ENCODE results near the gene PARVG. TPM values are rescaled to one million over a fixed set of nuclear protein-coding genes. Genes with fewer than 3 reads are reported as not detected.

Gene PARVG
- total RNA-seq, 3 donors from 2014 or later, result 10.2 to 39.2 (median 26.2) TPM

DNA sequence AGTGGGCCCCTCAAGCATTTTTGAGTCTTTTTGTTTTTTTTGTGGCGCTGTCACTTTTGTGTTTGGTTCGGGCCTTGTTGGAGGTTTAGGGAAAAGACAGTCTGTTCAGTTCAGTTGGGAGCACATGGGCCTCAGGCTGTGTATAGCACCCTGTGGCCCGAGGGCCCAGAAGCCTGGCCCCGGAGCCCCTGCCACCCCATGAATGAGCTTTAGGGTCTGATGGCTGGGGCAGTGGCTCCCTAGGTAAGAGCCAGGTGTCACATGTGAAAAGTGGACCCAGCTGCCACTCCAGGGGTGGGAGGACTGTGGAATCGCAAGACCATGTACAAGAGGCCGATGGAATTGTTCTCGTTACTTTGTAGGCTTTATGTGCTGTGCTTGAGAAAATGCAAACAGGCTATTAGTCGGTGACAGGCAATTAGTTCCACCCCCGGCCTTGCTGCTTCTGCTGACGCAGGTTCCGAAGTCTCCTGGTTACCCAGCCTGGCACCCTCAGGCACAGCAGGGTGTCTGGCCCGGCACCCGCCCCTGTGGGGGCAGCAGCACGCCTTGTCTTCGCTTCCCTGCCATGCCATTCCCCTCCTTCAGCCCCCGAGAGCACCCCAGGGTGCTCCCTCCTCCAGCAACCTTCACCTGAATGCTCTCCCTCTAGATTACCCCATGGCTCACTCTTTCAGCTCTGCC, 38.2 kb upstream of the PARVG start:
- DNase-seq (ENCODE audit: low spot score in 2 of 2), result no peak
- TF ChIP-seq POLR2AphosphoS5 (IDR thresholded peaks at IDR 0.05), result no peak
- TF ChIP-seq, protein P1, sequence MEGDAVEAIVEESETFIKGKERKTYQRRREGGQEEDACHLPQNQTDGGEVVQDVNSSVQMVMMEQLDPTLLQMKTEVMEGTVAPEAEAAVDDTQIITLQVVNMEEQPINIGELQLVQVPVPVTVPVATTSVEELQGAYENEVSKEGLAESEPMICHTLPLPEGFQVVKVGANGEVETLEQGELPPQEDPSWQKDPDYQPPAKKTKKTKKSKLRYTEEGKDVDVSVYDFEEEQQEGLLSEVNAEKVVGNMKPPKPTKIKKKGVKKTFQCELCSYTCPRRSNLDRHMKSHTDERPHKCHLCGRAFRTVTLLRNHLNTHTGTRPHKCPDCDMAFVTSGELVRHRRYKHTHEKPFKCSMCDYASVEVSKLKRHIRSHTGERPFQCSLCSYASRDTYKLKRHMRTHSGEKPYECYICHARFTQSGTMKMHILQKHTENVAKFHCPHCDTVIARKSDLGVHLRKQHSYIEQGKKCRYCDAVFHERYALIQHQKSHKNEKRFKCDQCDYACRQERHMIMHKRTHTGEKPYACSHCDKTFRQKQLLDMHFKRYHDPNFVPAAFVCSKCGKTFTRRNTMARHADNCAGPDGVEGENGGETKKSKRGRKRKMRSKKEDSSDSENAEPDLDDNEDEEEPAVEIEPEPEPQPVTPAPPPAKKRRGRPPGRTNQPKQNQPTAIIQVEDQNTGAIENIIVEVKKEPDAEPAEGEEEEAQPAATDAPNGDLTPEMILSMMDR (IDR thresholded peaks at IDR 0.05), result no peak
- TF ChIP-seq POLR2A (IDR thresholded peaks at IDR 0.05), result no peak
- intact Hi-C loops (cut with DNase I; ENCODE audit: low total_unique reads), result no loop called here
- H3K36me3 ChIP-seq, result no peaks in the 10 kb centered on the region
- H3K4me3 ChIP-seq, result no peak overlapping the region
- H3K27me3 ChIP-seq, result no peaks in the 10 kb centered on the region
- no peak overlapping the region for H3K27ac ChIP-seq
- peaks cover 3 to 12% of the 10 kb centered on the region in 2 donors for H3K9me3 ChIP-seq
- no peaks in the 10 kb centered on the region for H3K4me1 ChIP-seq

DNA sequence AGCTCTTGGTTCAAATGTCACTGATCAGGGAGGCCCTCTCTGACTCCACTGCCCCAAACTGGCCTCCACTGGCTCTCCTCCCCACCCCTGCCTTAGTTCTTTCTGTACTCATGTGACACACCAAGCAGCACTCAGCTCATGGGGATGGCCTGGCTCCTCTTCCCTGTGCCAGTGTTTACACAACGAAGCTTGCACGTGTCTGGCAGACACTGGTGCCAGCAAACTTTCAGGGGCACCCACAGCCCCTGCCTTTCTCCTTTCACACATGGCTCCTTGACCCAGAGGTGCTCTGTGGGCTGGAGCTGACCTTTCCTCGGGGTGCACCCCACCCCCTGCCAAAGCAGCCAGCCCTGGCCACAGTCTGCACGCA, 37.6 kb upstream of the PARVG start:
- no peak for DNase-seq (ENCODE audit: low spot score in 2 of 2)
- H3K27ac ChIP-seq, result no peak overlapping the region

DNA sequence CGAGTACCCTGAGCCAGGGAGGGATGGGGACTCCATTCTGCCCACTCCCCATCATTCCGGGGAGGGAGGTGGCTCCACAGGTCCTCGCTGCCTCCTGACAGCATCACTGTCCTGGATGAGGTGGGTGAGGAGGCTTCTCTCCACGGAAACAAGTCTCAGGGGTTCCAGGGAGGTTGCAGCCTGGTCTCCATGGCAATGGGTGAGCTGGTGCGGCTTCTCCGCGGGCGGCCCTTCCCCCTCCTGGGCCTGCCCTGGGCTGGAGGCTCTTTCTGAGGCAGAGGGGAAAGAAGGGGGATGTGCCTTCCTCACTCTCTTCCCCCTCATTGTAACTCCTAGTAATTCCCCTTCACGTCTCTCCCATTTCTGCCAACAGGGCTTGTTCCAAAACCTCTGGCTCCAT, 37.1 kb upstream of the PARVG start:
- Histone ChIP-seq H3K27me3 (no peaks in the 10 kb centered on the region), H3K4me1 (no peaks in the 10 kb centered on the region), H3K27ac (no peak overlapping the region), H3K4me3 (no peak overlapping the region), H3K9me3 (peaks cover 0 to 2% of the 10 kb centered on the region in 2 donors), H3K36me3 (no peaks in the 10 kb centered on the region)
- intact Hi-C loops (cut with DNase I; ENCODE audit: low total_unique reads), result no loop called here
- no peak for DNase-seq (ENCODE audit: low spot score in 2 of 2)
- TF ChIP-seq, protein P1 (IDR thresholded peaks at IDR 0.05), result no peak
- TF ChIP-seq POLR2AphosphoS5 (IDR thresholded peaks at IDR 0.05), result no peak
- no peak for TF ChIP-seq POLR2A (IDR thresholded peaks at IDR 0.05)

More for the DNA sequence above, 37.6 kb upstream of the PARVG start:
- Histone ChIP-seq H3K27me3 (no peaks in the 10 kb centered on the region), H3K9me3 (peaks cover 0 to 7% of the 10 kb centered on the region in 2 donors), H3K4me3 (no peak overlapping the region), H3K36me3 (no peaks in the 10 kb centered on the region), H3K4me1 (no peaks in the 10 kb centered on the region)
- no peak for TF ChIP-seq POLR2AphosphoS5 (IDR thresholded peaks at IDR 0.05)
- TF ChIP-seq, protein P1 (IDR thresholded peaks at IDR 0.05), result no peak
- no peak for TF ChIP-seq POLR2A (IDR thresholded peaks at IDR 0.05)
- intact Hi-C loops (cut with DNase I; ENCODE audit: low total_unique reads), result no loop called here

DNA sequence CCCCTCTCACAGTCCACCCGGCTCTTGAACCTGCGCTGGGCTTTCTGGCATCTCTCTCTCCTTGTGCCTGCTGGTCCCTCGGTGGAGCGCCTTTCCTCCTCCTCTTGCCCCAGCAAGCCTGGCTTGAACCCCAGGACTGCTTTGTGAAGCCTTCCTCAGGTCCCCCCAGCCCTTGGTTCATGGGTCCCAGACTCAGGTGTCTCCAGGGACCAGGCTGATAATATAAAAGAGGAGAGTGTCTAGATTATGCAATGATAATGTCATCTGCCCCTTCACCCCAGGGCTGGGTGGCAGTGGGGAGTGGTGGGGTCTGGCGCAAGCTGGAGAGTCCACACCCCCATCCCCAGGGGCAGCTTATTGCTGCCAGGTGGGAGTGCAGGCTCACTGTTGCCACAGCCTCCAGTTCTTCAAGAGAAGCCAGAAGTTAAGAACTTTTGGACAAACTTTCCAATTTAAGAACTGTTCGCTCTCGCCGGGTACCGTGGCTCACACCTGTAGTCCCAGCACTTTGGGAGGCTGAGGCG, 36.6 kb upstream of the PARVG start:
- no peaks in the 10 kb centered on the region for H3K4me1 ChIP-seq
- H3K4me3 ChIP-seq, result no peak overlapping the region
- H3K27ac ChIP-seq, result no peak overlapping the region
- no peaks in the 10 kb centered on the region for H3K27me3 ChIP-seq
- TF ChIP-seq POLR2A (IDR thresholded peaks at IDR 0.05), result no peak
- TF ChIP-seq, protein P1 (IDR thresholded peaks at IDR 0.05), result no peak
- TF ChIP-seq POLR2AphosphoS5 (IDR thresholded peaks at IDR 0.05), result no peak
- no peak for DNase-seq (ENCODE audit: low spot score in 2 of 2)
- intact Hi-C loops (cut with DNase I; ENCODE audit: low total_unique reads), result no loop called here
- H3K36me3 ChIP-seq, result no peaks in the 10 kb centered on the region
- H3K9me3 ChIP-seq, result no peaks in the 10 kb centered on the region

DNA sequence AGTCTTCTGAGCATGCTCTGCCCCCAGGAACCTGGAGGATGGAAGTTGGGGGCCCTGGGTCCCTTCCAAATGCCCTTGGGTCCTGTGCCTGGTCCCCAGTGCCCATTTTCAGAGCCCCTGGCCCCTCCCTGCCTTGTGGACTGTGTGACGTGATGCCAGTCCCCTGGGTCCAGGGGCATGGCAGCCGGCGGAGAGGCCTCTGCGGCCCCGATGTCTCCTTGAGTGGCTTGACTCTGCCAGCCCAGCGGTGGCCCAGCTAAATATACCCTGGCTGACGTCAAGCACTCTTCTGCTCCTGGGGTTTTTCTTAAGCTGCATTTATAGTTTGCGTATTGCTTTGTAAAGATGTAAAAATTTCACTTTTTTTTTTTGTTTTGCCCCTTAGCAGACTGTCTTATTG, 35.2 kb upstream of the PARVG start:
- intact Hi-C loops (cut with DNase I; ENCODE audit: low total_unique reads), result no loop called here
- no peak overlapping the region for H3K27ac ChIP-seq
- H3K4me3 ChIP-seq, result no peak overlapping the region
- no peaks in the 10 kb centered on the region for H3K9me3 ChIP-seq
- H3K4me1 ChIP-seq, result no peaks in the 10 kb centered on the region
- H3K36me3 ChIP-seq, result no peaks in the 10 kb centered on the region
- no peaks in the 10 kb centered on the region for H3K27me3 ChIP-seq
- no peak for DNase-seq (ENCODE audit: low spot score in 2 of 2)
- TF ChIP-seq POLR2A (IDR thresholded peaks at IDR 0.05), result no peak
- TF ChIP-seq POLR2AphosphoS5 (IDR thresholded peaks at IDR 0.05), result no peak
- TF ChIP-seq, protein P1 (IDR thresholded peaks at IDR 0.05), result no peak

All from breast epithelium (tissue), 4 donors.